ENCODE data around the gene E2F2.
"Not testable (repeated sequence)": the region's sequence is repeated elsewhere in the genome, so short reads cannot be mapped to it uniquely, and the experiment has no call there.

E2F2 gene

GRCh38 chr1:23524716-23525401 is 6.2 kb downstream of the E2F2 start:
- DNase-seq (ENCODE audit: low read depth in 2 of 2): no peak

- no peak for DNase-seq (ENCODE audit: low read depth in 2 of 2)
Measured at GRCh38 chr1:23524163-23524562, 6.9 kb downstream of the E2F2 start.

GRCh38 chr1:23522244-23522982 is 8.6 kb downstream of the E2F2 start:
- no peak for DNase-seq (ENCODE audit: low read depth in 2 of 2)

- no peak for DNase-seq (ENCODE audit: low read depth in 2 of 2)
Measured at GRCh38 chr1:23521588-23521987, 9.4 kb downstream of the E2F2 start.

GRCh38 chr1:23517581-23517980 is 13.5 kb downstream of the E2F2 start:
- DNase-seq (ENCODE audit: low read depth in 2 of 2): no peak

- no peak for DNase-seq (ENCODE audit: low read depth in 2 of 2)
Measured at GRCh38 chr1:23515905-23516304, 15.1 kb downstream of the E2F2 start.

- DNase-seq (ENCODE audit: low read depth in 2 of 2): no peak
Measured at GRCh38 chr1:23514111-23514679, 16.8 kb downstream of the E2F2 start.

GRCh38 chr1:23509896-23510295 is 21.1 kb downstream of the E2F2 start:
- no peak for DNase-seq (ENCODE audit: low read depth in 2 of 2)

GRCh38 chr1:23506376-23507107 is 24.5 kb downstream of the E2F2 start:
- no peak for DNase-seq (ENCODE audit: low read depth in 2 of 2)

- no peak for DNase-seq (ENCODE audit: low read depth in 2 of 2)
Measured at GRCh38 chr1:23505851-23506250, 25.2 kb downstream of the E2F2 start.

- DNase-seq (ENCODE audit: low read depth in 2 of 2): not testable (repeated sequence)
Measured at GRCh38 chr1:23504156-23504555, 26.9 kb downstream of the E2F2 start.

GRCh38 chr1:23502951-23503350 is 28.1 kb downstream of the E2F2 start:
- DNase-seq (ENCODE audit: low read depth in 2 of 2): no peak

GRCh38 chr1:23500466-23500865 is 30.6 kb downstream of the E2F2 start:
- no peak for DNase-seq (ENCODE audit: low read depth in 2 of 2)

GRCh38 chr1:23497777-23498439 is 33.1 kb downstream of the E2F2 start:
- DNase-seq (ENCODE audit: low read depth in 2 of 2): no peak

- DNase-seq (ENCODE audit: low read depth in 2 of 2): no peak
Measured at GRCh38 chr1:23496490-23497181, 34.4 kb downstream of the E2F2 start.

GRCh38 chr1:23494836-23495235 is 36.2 kb downstream of the E2F2 start:
- not testable (repeated sequence) for DNase-seq (ENCODE audit: low read depth in 2 of 2)

- not testable (repeated sequence) for DNase-seq (ENCODE audit: low read depth in 2 of 2)
Measured at GRCh38 chr1:23492776-23493175, 38.3 kb downstream of the E2F2 start.

GRCh38 chr1:23492132-23492720 is 38.8 kb downstream of the E2F2 start:
- no peak for DNase-seq (ENCODE audit: low read depth in 2 of 2)

- no peak for DNase-seq (ENCODE audit: low read depth in 2 of 2)
Measured at GRCh38 chr1:23489842-23490241, 41.2 kb downstream of the E2F2 start.

GRCh38 chr1:23485002-23485332 is 46.1 kb downstream of the E2F2 start:
- no peak for DNase-seq (ENCODE audit: low read depth in 2 of 2)
